ENCODE data around the gene ADARB2.

DNA sequence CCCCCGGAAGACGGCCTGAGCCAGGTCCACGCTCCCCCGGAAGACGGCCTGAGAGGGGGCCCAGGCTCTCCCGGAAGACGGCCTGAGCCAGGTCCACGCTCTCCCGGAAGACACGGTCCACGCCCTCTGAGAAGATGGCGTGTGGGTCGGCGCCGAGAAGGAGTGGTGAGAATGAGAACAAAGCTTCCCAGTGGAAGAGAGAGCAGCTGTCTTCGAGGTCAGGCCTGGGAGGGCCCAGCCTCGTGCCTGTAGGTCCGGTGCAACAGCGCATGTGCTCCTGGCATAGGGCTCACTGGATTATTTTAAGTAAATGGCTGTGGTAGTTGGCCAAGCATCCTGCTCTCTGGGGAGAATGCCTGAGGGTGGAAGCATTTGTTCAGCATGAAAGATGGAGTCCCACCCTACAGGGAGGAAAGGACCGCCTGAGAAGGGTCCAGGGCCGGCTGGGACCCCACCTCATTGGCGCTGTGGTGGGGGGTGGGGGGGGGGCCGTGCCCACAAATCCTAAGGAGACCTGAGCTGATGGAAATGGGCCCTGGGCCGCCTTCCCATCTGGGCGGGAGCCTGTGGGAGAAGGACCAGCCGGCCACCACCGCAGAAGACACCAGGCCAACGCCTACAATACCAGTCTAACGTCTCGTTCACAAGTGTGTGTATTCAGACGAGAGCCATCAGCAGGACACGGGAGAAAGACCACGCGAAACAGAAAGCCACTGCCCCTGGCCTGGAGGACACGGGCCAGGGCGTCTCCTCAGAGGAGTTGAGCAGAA is 471.1 kb downstream of the ADARB2 start:
- TF ChIP-seq, protein P1, sequence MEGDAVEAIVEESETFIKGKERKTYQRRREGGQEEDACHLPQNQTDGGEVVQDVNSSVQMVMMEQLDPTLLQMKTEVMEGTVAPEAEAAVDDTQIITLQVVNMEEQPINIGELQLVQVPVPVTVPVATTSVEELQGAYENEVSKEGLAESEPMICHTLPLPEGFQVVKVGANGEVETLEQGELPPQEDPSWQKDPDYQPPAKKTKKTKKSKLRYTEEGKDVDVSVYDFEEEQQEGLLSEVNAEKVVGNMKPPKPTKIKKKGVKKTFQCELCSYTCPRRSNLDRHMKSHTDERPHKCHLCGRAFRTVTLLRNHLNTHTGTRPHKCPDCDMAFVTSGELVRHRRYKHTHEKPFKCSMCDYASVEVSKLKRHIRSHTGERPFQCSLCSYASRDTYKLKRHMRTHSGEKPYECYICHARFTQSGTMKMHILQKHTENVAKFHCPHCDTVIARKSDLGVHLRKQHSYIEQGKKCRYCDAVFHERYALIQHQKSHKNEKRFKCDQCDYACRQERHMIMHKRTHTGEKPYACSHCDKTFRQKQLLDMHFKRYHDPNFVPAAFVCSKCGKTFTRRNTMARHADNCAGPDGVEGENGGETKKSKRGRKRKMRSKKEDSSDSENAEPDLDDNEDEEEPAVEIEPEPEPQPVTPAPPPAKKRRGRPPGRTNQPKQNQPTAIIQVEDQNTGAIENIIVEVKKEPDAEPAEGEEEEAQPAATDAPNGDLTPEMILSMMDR (IDR thresholded peaks at IDR 0.05; ENCODE audit: insufficient read depth, low read length): no peak
- TF ChIP-seq SPI1 (IDR thresholded peaks at IDR 0.05; ENCODE audit: borderline replicate concordance, low read depth) (no peak), GABPA (IDR thresholded peaks at IDR 0.05; ENCODE audit: low read depth) (no peak)

All from HL-60 (cell line).